ENCODE measurements around the gene AJUBA.
"Not testable (repeated sequence)": the region's sequence is repeated elsewhere in the genome, so short reads cannot be mapped to it uniquely, and the experiment has no call there.

The AJUBA gene

GRCh38 chr14:22982477-22983245, at the start of gene AJUBA:
TSS of gene AJUBA (minus strand) at chr14:22982551. CDS start at chr14:22982266, 285 bp downstream.
- no peak for DNase-seq

DNA sequence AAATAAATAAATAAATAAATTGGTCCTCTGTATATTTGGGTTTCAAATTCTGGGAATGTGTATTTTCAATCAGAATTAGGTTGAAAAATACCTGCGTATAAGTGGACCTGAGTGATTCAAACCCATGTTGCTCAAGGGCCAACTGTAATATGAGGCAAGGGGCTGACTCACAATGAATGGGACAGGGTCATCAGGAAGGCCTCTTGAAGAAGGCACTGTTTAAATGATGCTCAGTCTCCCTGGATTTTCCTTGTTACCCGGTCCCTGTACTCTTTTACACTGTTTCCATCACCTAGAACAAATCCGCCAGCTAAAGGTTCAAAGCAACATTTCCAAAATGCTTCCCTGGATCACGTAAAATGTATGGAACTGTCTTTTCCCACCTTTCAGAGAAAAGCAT, 48.6 kb upstream of the AJUBA start:
- no peak for DNase-seq

GRCh38 chr14:23028799-23029198, 46.4 kb upstream of the AJUBA start:
- no peak for DNase-seq

GRCh38 chr14:23025151-23025814, 42.9 kb upstream of the AJUBA start:
- no peak for DNase-seq

GRCh38 chr14:23024612-23025075, 42.3 kb upstream of the AJUBA start:
- DNase-seq, result no peak

DNA sequence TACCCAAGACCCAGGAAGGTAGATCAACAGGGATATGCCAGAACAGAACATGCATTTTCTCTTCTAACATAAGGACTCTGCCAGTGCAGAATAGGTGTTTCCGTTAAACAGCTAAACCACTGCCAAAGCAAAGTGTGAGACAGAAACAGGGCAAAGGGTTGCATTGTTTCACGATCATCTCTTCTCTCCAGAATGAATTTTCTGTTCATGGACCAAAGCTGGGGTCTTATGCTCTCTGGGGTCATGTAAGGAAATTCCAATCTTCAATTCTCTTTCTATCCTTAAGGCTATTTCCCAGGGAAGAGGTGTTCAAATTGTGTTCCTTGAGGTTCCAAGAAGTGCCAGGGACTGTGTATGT, 41.4 kb upstream of the AJUBA start:
- no peak for DNase-seq

DNA sequence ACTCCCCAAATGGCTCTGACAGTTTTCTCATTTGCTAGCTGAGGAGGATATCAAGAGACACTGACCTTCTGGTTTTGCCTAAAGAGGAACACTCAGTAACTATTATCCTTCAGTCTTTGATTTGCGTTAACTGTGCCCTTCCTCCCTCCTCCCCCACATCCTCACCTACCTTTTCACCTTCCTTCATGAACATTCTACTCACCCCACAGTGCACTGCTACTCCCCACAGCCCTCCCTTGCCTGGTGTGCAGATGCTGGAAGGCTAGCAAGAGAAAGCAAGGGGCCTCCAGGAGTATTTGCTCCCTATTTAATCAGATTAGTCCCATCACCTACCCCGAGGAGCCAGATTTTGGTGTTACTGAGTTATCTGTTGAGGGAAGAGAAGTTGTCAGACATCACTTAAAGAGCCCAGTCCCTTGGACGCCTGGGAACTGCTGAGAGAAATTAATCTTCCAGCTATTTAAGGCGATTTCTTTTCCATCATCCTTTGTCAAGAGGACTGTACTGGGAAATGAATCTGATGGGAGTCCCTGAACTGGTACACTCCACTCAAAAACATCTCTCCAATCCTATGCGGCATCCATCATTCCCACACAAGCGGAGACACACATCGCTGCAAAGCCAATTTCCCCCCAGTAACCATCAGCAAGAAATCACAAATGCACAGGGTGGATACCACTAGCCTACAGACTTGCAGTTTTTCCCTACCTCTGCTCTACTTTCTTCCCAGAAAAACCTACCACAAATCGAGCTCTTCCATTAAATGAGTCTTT, 40.9 kb upstream of the AJUBA start:
- no peak for DNase-seq

GRCh38 chr14:23021889-23022442, 39.6 kb upstream of the AJUBA start:
- DNase-seq, result no peak

DNA sequence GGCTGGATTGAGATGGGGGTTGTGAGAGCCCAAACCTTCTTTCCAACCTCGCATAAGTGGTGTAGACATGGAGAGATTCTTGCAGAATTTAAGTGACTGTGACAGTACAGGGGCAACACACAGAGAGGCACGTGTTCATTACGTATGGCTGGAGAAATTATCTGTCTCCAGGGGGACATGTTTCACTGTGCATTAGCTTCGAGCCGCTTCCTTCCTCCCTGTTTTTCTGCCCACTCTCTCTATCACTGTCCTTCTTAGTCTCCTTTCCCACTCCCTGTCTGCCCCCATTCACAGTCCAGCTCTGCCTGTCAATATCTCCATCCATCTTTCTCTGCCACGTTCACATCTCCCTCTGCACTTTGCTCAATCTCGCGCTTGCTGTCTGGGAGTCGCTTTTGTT, 39.1 kb upstream of the AJUBA start:
- DNase-seq, result no peak

DNA sequence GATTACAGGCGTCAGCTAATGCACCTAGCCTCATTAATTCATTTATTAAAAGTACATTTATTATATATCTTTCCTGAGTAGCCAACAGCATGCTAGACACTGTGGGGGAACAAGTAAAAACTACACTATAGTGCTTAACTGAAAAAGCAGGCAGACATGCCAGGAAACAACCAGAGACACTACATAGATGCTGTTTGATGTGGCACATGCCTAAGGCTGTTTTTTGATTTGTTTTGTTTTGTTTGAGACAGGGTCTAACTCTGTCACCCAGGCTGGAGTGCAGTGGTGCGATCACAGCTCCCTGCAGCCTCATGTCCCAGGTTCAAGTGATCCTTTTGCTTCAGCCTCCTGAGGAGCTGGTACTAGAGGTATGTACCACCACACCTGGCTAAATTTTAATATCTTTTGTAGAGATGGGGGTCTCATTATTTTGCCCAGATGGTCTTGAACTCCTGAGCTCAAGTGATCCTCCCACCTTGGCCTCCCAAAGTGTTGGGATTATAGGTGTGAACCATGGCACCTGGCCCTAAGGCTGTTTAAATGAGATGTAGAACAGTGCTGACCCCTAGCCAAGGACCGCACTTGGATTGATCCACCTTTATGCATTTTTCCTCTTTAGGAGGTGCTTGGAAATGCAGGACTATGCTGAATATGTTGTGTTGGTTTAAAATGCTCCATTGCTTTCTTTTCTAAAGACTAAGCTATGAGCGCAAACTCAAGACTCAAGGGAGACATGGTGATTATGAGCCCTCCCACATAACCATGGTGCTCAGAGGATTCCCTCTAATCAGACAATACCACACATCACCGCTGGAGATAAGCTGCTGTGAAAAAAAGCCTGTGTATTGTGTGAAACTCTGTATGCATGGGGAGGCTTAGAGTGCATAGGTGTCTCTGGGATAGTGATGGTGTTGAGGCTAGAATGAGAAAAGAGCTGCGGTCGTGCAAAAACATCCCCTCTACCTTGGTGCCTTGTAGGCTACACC, 38.1 kb upstream of the AJUBA start:
- no peak for DNase-seq

DNA sequence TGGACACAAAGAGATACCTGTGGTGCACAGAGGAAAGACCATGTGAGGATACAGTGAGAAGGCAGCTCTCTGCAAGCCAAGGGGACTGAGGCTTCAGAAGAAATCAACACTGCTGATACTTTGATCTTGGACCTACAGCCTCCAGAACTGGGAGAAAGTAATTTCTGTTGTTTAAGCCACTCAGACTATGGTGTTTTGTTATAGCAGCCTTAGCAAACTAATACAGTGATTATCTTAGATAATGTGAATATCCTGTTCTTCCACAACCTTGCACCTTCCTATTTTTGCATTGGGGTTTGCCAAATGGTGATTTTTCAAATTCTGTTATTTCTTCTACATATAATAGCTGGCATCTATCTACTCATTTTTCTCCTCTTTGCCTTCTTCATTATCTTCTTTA, 35.8 kb upstream of the AJUBA start:
- no peak for DNase-seq

DNA sequence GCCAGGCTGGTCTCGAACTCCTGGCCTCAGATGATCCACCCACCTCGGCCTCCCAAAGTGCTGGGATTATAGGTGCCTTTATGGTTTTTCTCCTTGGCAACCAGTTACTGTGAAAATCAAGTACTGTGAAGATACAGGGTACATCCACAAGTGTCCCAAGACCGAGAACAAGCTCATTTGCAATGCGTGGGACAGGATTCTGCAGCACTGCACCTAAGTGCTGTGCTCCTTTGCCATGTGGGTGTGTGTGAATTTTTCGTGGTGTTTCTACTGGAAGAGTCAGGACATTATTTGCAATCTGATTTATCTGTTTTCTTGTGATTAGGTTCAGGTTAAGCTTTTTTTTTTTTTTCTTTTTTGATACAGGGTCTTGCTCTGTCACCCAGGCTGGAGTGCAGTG, 34.7 kb upstream of the AJUBA start:
- no peak for DNase-seq

DNA sequence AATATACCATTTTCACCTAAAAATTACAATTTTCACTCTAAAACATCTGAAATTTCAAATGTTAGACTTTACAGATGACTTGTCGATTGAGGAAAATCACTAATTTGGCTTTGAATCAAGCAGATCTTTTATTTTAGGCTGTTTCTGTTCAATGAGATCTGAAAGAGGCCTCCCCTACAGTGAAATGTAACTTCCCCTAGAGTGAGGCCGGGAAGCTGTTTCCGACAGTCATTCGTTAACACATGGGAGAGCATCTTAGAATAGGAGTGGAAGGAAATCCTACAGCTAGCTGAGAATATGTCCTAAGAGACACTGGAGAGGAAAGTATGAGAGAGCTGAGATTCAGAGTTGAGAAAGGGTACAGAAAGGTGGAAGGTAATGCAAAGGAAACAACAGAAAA, 33.3 kb upstream of the AJUBA start:
- DNase-seq, result no peak

DNA sequence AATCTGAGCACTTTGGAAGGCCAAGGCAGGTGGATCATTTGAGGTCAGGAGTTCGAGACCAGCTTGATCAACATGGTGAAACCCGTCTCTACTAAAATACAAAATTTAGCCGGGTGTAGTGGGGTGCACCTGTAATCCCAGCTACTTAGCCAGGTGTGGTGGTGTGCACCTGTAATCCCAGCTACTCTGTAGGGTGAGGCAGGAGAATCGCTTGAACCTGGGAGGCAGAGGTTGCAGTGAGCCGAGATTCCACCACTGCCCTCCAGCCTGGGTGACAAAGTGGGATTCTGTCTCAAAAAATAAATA, 31.4 kb upstream of the AJUBA start:
- DNase-seq, result not testable (repeated sequence)

DNA sequence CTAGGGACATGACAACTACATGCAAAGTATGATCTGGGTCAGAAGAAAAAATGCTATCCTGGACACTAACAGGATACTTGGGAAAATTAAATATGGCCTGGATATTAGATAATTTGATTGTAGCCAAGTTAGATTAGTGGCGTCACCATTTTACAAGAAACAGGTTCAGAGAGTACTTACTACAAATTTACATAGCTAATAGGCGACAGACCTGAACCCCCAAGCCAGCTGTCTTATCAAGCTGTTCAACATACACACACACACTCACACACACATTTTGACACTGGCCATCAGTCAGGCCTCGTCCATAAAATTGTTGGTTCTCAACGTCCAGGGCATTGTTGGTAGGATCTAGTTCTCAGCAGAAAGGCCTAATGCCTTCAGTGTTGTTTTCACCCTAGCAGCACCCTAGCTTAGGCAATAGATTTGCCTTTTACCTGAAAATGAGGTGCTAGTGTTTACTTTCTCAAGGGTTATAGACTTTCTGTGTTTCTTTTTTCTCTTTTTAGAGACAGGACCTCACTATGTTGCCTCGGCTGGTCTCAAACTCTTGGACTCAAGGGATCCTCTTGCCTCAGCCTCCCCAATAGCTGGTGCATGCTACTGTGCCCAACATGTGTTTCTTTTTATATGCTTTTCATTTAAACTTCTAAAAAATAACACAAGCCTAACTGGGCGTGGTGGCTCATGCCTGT, 30.9 kb upstream of the AJUBA start:
- no peak for DNase-seq

- peak in 1 of 2 experiments; percentile 36 for DNase-seq
These were observed 27.8 kb upstream of the AJUBA start, which contains the start of gene C14orf93 for GRCh38 chr14:23009939-23010726. TSS of gene C14orf93 (minus strand) at chr14:23010143. CDS start at chr14:22999023, 11,120 bp downstream.

- DNase-seq, result no peak
These were observed 27.2 kb upstream of the AJUBA start for GRCh38 chr14:23009483-23009938.

DNA sequence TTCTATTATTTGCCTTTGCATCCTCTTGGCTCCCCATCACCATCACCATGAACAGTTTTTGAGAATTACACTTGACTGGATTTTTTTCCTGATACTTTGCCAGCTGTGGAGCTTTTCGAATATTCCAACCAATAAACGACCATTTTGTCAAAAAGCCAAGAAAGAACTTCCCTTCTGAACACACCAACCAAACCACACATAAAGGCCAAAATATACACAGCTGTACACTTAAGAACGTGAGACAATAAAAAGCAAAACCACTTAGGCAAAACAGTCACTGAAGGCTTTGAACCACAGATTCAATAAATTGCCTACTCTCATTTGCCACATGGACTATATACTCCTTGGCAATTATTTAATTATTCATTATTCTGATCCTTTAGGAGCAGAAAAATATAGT, 26.5 kb upstream of the AJUBA start:
- no peak for DNase-seq

GRCh38 chr14:23006544-23007419, 24.4 kb upstream of the AJUBA start:
- DNase-seq, result peak; percentile 94 to 99

DNA sequence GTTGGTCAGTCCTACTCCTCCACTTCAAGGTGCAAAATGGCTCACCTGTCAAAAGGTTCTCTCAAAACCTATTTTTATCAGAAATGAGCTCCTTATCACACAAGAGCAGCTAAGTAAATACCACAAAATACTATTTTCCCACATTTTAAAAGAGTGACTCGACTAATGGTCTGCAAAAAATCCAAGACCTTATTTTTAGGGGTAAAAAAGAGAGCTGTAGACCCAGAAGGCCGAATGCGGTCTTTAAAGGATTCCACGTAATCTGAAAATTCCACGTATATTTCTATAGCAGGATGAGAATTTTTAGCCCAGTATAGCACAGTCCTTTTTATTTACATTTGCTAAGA, 23.8 kb upstream of the AJUBA start:
- no peak for DNase-seq

Data from cerebellar nuclear complex (tissue), 1 donor.